HG02970 (cell line): Measurements from ENCODE around the gene MEIOB.

Experiments used
- ATAC-seq: cut with Tn5 transposase; IDR thresholded peaks from one replicate; pipeline ENCODE4 v1.9.1; 2021; ENCODE audit warnings: mild to moderate bottlenecking, moderate library complexity, moderate number of reproducible peaks; ENCODE audit not compliant: unreplicated experiment, low FRiP score

Gene MEIOB

GRCh38 chr16:1790261-1790610, 81.7 kb downstream of the MEIOB start:
- ATAC-seq, result no peak

- ATAC-seq, result no peak
Observed at GRCh38 chr16:1789643-1790045, 82.3 kb downstream of the MEIOB start.

GRCh38 chr16:1788708-1789100, 83.3 kb downstream of the MEIOB start:
- ATAC-seq, result no peak

- ATAC-seq, result no peak
Observed at GRCh38 chr16:1788095-1788707, 83.8 kb downstream of the MEIOB start.

GRCh38 chr16:1787322-1788094, 84.5 kb downstream of the MEIOB start:
- no peak for ATAC-seq

GRCh38 chr16:1787056-1787321, 85.0 kb downstream of the MEIOB start:
- no peak for ATAC-seq

- no peak for ATAC-seq
Observed at GRCh38 chr16:1786242-1787055, 85.5 kb downstream of the MEIOB start.

- ATAC-seq, result no peak
Observed at GRCh38 chr16:1785846-1786170, 86.2 kb downstream of the MEIOB start.

- ATAC-seq, result no peak
Observed at GRCh38 chr16:1784977-1785845, 86.8 kb downstream of the MEIOB start.
